Activated CD4-positive, alpha-beta T cell treated with anti-CD3 and anti-CD28 coated beads for 48 hours (primary cell): ENCODE measurements around the gene CELF5.
"Not testable (repeated sequence)": the region's sequence is repeated elsewhere in the genome, so short reads cannot be mapped to it uniquely, and the experiment has no call there.

ENCODE experiments used
- DNase-seq: peaks from one replicate; pipeline ENCODE4 v3.0.0-alpha.2; 2020

The CELF5 gene

GRCh38 chr19:3295581-3295980 is 71.1 kb downstream of the CELF5 start:
- DNase-seq: no peak

- no peak for DNase-seq
Measured at GRCh38 chr19:3296034-3296433, 71.6 kb downstream of the CELF5 start.

GRCh38 chr19:3296446-3296845 is 72.0 kb downstream of the CELF5 start:
- DNase-seq: no peak

GRCh38 chr19:3298853-3299449 is 74.5 kb downstream of the CELF5 start:
- DNase-seq: no peak

GRCh38 chr19:3300566-3300965 is 76.1 kb downstream of the CELF5 start:
- DNase-seq: not testable (repeated sequence)

- peak; percentile 36 for DNase-seq
Measured at GRCh38 chr19:3302755-3303154, 78.3 kb downstream of the CELF5 start.

DNA sequence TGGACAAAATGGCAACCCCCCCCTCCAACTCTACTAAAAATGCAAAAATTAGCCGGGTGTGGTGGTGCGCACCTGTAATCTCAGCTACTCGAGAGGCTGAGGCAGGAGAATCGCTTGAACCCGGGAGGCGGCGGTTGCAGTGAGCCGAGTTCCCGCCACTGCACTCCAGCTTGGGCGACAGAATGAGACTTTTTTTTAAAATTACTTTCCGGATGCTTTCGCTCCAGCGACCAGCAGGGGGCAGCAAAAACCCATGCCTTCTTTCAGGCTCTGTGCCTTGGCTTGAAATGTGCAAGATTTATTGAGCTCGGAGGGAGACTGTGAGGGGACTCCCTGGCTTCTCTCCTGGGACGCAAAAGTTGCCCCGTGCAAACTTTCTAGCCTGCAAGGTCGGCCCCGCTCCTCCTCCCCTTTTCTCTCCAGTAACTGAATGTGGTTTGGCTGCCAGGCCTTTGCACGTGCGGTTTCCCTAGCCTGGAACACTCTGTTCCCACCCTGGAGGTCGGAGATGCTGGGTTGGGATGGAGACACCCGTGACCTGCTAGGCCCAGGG is 80.5 kb downstream of the CELF5 start:
- peak; percentile 88 for DNase-seq

GRCh38 chr19:3309724-3310123 is 85.3 kb downstream of the CELF5 start:
- no peak for DNase-seq

GRCh38 chr19:3310280-3310679 is 85.8 kb downstream of the CELF5 start:
- DNase-seq: no peak

- no peak for DNase-seq
Measured at GRCh38 chr19:3310711-3311110, 86.2 kb downstream of the CELF5 start.

GRCh38 chr19:3313199-3313575 is 88.7 kb downstream of the CELF5 start:
- no peak for DNase-seq

GRCh38 chr19:3314962-3315675 is 90.7 kb downstream of the CELF5 start:
- no peak for DNase-seq

- DNase-seq: no peak
Measured at GRCh38 chr19:3315676-3315973, 91.2 kb downstream of the CELF5 start.

- no peak for DNase-seq
Measured at GRCh38 chr19:3316132-3316648, 91.7 kb downstream of the CELF5 start.

- no peak for DNase-seq
Measured at GRCh38 chr19:3316659-3317207, 92.3 kb downstream of the CELF5 start.

- DNase-seq: no peak
Measured at GRCh38 chr19:3319643-3320353, 95.3 kb downstream of the CELF5 start.

DNA sequence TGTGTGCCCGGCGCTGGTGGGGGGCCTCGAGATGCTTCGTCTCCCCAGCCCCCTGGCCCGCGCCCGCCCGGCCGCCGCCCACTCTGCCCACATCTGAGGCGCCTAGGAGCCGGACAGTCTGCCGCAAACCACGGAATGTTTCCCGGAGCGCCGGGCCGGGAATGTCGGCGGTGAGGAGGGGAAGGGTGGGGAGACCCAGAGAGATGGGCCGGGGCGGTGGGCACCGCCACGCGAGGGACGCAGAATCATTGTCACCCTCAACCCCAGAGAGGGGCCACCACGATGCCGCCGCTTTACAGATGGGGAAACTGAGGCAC is 95.9 kb downstream of the CELF5 start:
- DNase-seq: no peak

DNA sequence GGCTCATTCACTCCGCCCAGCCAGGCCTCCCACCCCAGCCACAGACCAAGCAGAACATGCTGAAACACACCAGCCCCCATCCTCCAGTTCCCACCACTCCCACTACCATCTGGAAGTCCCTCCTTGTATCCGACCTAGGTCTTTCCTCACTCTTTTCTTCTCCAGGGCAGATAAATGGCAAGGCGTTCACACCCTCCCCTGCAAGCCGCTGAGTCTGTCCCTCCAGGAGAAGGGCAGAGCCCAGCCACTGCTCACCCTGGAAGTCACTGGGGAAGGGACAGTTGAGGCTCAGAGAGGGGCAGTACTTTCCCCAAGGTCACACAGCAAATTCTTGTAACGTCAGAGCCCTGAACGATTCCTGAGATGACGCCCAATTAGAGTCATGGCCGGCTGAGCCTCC is 96.4 kb downstream of the CELF5 start:
- no peak for DNase-seq

DNA sequence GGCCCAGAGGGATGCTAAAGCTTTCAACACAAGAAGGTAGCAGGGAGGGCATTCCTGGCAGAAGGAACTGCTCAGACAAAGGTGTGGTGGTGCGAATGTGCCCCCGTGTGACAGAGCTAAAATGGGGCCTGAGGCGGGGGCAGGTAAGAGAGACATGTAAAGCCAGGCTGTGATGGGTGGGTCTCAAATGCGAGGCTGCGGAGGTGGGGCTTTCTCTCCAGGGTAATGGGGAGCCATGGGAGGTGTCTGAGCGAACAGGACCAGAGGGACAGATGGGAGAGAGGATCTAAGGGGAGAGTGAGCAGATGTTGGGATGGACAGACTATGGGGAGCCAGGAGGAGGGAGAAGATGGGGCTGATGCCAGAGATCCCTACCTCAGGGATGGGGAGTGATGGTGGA is 97.2 kb downstream of the CELF5 start:
- no peak for DNase-seq

GRCh38 chr19:3322199-3322978 is 97.9 kb downstream of the CELF5 start:
- no peak for DNase-seq

DNA sequence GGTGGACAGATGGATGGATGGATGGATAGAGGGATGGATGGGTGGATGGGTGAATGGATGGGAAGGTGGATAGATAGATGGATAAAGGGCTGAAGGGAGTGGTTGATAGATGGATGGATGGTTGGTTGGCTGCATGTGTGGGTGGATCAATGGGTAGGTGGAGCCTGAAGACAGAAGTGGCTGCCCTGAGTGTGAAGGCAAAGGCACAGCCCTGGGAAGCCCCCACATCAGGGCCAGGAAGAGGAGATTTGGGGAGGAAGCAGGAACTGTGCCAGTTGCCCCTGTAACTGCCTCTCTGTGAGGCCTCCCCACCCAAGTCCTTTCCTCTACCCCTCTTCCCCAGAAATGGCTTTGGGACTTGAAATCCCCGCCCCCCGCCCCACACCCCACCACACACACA is 98.6 kb downstream of the CELF5 start:
- DNase-seq: no peak

GRCh38 chr19:3323658-3324057 is 99.2 kb downstream of the CELF5 start:
- DNase-seq: no peak

- peak; percentile 91 for DNase-seq
Measured at GRCh38 chr19:3324405-3324856, 100.0 kb downstream of the CELF5 start.
